Activated CD4-positive, alpha-beta T cell treated with anti-CD3 and anti-CD28 coated beads, Interleukin-2, amount 50 U/mL, for 24 hours (primary cell): ENCODE data around the gene ABCA4.

Experiments used
- DNase-seq, 2 donors: peaks; one replicate each; pipeline ENCODE4 v3.0.0-alpha.2; 2020; ENCODE audit warnings: low read depth in 1 of 2, low spot score in 1 of 2

ABCA4 gene

GRCh38 chr1:94029130-94029993, 91.6 kb downstream of the ABCA4 start:
- no peak for DNase-seq

GRCh38 chr1:94027721-94028515, 93.0 kb downstream of the ABCA4 start:
- no peak for DNase-seq

GRCh38 chr1:94026619-94027380, 94.1 kb downstream of the ABCA4 start:
- no peak for DNase-seq

- no peak for DNase-seq
Measured at GRCh38 chr1:94025383-94026340, 95.3 kb downstream of the ABCA4 start.

GRCh38 chr1:94024104-94024792, 96.7 kb downstream of the ABCA4 start:
- no peak for DNase-seq

GRCh38 chr1:94022471-94023189, 98.3 kb downstream of the ABCA4 start:
- no peak for DNase-seq

- DNase-seq = no peak
Measured at GRCh38 chr1:94020764-94021579, 100.0 kb downstream of the ABCA4 start.

- no peak for DNase-seq
Measured at GRCh38 chr1:94019327-94019726, 101.6 kb downstream of the ABCA4 start.

- no peak for DNase-seq
Measured at GRCh38 chr1:94017155-94017829, 103.7 kb downstream of the ABCA4 start.

GRCh38 chr1:94015489-94015817, 105.5 kb downstream of the ABCA4 start:
- DNase-seq = no peak

- no peak for DNase-seq
Measured at GRCh38 chr1:94014635-94015488, 106.1 kb downstream of the ABCA4 start.

- no peak for DNase-seq
Measured at GRCh38 chr1:94014087-94014486, 106.9 kb downstream of the ABCA4 start.

GRCh38 chr1:94013367-94013878, 107.5 kb downstream of the ABCA4 start:
- DNase-seq = no peak

GRCh38 chr1:94012708-94013366, 108.1 kb downstream of the ABCA4 start:
- no peak for DNase-seq

- DNase-seq = no peak
Measured at GRCh38 chr1:94011709-94012595, 109.0 kb downstream of the ABCA4 start.
